ENCODE data around the gene ANKMY1.
A peak's percentile ranks its signal among the peaks of the same experiment; 100 is the strongest.

DNA sequence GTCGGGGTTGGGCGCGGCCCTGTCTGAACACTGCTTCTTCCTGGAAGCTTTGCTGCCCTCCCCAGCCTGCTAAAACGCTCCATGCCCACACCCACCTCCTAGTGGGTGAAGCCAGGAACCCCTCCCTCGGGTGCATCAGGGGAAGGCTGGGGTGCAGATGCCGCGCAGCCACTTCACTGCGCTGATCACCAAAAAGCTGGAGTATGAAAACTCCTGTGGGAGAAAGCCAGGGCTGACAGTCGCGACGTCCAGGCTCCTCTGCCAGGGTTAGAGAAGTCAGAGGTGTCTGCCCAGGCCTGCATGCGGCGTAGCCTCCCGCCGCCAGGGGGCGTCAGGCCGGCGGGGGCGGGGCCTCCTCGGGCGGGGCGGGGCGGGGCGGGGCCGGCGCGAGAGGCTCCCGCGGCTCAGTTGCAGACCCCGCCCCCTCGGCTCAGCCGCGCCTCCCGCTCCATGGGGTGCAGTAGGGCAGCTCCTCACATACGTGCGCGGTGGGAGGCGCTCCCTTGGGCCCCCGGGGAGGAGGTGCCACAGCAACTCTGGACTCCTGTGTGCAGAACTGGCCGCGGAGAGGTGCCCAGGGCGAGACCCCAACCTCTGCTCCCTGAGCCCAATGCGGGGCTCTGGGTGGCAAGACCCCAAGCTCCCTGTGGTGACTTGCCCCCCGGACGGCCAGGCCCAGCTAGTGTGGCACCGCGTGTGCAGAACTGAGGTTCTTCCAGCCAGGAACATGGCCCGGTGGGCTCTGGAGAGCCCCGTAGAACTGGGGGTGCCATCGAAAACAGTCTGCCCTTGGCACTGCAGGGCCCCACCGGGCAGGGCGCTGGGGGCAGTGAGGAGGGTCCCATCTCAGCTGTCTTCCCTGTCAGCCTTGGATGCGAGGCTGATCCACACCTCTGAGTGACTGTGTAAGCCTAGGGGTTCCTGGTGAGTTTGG is 8.7 kb upstream of the ANKMY1 start:
- TF ChIP-seq HDAC2 (IDR thresholded peaks at IDR 0.05) (no peak), ZFP36 (IDR thresholded peaks at IDR 0.05; ENCODE audit: borderline replicate concordance, partially characterized antibody) (no peak), MAX (IDR thresholded peaks at IDR 0.05) (peak; percentile 58; the same call in 1 of the 2 replicates), CEBPB (IDR thresholded peaks at IDR 0.05) (no peak)
